Forelimb muscle (tissue), 1 donor: ENCODE results near the gene AKR1B1. TPM values are rescaled to one million over a fixed set of nuclear protein-coding genes. Genes with fewer than 3 reads are reported as not detected.
A peak's percentile ranks its signal among the peaks of the same experiment; 100 is the strongest.
"Not testable (repeated sequence)": the region's sequence is repeated elsewhere in the genome, so short reads cannot be mapped to it uniquely, and the experiment has no call there.

Source experiments
- DNase-seq: peaks from one replicate; pipeline ENCODE4 v3.0.0-alpha.2; 2013; ENCODE audit warnings: low read depth
- polyA plus RNA-seq: library from polyadenylated mRNA; unstranded; fragments of 120-200 nt; gene quantifications from one replicate; pipeline ENCODE4 v1.2.1, GENCODE V29; 2013; ENCODE audit not compliant: insufficient read length

Gene AKR1B1
- 103 TPM for polyA plus RNA-seq

- peak; percentile 81 for DNase-seq
Measured at GRCh38 chr7:134458806-134459698, at the start of gene AKR1B1. Gene AKR1B1 (minus strand): TSS chr7:134459100. CDS start chr7:134459062, 38 bp downstream.

DNA sequence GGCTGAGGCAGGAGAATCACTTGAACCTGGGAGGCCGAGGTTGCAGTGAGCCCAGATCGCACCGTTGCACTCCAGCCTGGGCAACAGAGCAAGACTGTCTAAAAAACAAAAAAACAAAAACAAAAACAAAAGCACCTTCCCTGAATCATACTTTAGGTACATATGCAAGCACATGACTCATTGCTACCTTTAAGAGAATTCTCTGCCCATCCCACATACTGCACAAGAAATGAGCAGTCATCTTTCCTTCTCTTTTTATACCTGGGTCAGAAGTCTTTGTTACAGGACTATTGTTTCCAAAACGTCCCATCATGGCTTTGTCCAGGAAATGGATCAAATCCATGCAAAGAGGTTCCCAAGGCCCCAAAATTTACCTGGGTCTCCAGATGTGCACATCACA lies 47.0 kb upstream of the AKR1B1 start:
- no peak for DNase-seq

DNA sequence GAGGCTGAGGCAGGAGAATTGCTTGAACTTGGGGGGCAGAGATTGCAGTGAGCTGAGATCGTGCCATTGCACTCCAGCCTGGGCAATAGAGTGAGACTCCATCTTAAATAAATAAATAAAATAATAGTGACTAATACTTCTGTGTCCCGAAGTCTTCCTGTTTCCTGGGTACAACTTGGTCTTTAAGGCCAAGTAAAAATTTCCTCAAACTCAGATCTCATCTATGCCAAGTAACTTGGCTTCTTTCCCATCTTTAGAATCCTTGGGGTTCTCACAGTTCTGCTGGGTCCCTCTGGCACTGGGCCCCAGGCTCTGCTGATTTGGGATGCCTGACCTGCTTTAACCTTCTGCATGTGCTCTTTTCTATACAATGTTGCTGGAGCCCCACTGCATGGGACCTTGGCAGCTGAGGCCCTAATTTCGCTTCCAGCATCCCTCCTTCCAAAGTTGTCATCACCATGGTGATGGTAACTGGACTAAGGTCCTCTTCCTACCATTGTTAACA lies 45.8 kb upstream of the AKR1B1 start:
- DNase-seq, result no peak

- no peak for DNase-seq
Measured at GRCh38 chr7:134502463-134503371, 43.8 kb upstream of the AKR1B1 start.

- no peak for DNase-seq
Measured at GRCh38 chr7:134500982-134501381, 42.1 kb upstream of the AKR1B1 start.

- DNase-seq, result no peak
Measured at GRCh38 chr7:134500406-134500805, 41.5 kb upstream of the AKR1B1 start.

DNA sequence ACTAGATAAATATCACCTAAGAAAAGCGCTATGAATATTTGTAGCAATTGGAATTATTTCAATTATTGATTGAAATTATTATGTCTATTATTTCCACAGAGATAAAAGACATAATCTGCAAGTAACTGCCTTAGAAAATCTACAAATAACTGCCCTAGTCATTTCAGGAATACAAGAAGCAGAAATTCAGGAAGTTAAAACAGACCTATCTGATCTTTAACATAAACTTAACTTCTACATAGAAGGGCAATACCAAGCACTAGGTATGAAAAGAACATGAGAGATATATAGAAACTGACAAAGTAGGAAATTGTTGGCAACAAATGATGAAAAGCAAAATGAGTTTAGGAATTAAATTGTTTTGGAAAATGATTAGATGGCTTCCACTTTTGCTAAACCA lies 36.6 kb upstream of the AKR1B1 start:
- DNase-seq, result no peak

GRCh38 chr7:134493091-134493490 lies 34.2 kb upstream of the AKR1B1 start:
- no peak for DNase-seq

- DNase-seq, result not testable (repeated sequence)
Measured at GRCh38 chr7:134487721-134488120, 28.8 kb upstream of the AKR1B1 start.

- DNase-seq, result no peak
Measured at GRCh38 chr7:134485203-134485602, 26.3 kb upstream of the AKR1B1 start.

DNA sequence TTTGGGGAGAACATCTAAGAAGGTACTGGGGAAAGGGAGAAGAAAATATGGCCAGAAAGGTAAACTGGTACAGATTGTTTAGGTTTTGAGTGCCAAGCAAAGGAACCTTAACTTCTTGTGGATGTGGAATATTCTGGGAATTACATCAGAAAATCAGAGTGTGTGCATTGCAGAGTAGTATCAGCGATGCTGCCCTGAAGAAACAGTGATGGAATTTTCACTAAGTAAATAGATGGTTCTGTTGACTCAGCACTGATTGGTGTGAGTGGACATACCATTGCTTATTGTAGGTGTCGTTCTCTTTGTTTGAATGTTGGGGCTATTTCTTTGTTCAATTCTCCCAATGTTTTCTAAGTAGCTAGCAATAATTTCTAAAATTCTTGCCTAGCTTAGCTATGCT lies 24.4 kb upstream of the AKR1B1 start:
- no peak for DNase-seq

DNA sequence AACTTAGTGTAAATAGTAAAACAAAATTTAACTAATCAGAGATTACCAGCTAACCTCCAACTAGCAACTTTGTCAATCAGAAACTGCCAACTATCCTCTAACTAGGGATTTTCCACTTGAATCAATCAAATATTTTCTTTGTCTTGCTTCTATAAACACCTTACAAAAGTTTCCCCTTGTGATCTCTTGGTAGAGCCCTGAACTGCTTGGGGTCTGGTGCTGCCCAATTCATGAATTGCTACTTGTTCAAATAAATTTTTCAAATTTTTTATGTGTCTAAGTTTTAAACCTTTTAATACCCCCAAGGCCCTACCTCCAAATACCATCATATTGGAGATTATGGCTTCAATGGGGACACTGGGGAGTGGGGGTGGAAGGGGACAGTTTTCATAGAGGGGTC lies 24.0 kb upstream of the AKR1B1 start:
- DNase-seq, result no peak

DNA sequence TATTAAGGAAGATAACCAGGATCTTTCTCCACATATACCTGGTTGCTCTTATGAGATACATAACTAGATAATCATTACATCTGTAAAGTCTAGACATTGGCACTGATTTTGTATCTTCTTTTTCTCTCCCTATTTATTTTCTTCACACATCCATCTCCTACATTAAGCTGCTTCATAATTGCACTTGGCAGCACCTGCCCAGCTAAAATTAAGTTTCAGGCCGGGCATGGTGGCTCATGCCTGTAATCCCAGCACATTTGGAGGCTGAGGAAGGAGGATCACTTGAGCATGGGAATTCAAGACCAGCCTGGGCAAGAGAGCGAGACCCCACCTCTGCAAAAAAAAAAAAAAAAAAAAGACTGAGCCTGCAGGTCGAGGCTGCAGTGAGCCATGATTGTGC lies 22.3 kb upstream of the AKR1B1 start:
- DNase-seq, result no peak

- no peak for DNase-seq
Measured at GRCh38 chr7:134480730-134481129, 21.8 kb upstream of the AKR1B1 start.

GRCh38 chr7:134480202-134480601 lies 21.3 kb upstream of the AKR1B1 start:
- no peak for DNase-seq

DNA sequence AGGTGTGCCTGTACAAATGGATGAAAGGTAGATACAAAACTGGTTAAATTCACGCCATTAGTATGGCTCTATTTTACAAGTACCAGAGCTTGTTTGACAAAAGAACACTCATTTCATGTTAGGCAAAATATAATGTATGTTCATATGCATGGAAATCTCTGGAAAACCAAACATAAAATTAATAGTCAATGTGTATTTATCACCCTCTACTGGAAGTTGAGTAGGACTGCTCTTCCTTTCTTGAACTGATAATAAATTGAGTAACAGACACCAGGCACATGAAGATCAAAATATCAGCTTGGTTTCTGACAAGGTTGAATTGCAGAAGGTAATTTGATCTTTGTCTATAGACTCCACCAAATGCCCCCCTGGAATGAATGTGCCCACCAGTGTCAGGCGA lies 19.8 kb upstream of the AKR1B1 start:
- no peak for DNase-seq

- no peak for DNase-seq
Measured at GRCh38 chr7:134477954-134478353, 19.1 kb upstream of the AKR1B1 start.

DNA sequence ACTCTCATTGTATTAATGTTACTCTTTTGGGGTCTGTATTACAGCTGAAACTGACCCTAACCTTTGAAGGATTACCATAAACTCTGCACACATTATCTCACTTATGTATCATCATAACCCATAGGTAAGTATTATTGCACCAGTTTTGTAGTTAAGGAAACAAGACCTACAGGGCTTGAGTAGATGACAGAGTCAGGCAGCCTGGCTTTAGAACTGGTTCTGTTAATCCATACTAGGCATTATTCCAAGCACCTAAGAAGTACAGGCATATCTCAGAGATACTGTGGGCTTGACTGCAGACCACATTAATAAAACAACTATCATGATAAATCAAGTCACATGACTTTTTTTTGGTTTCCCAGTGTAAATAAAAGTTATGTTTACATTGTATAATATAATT lies 17.1 kb upstream of the AKR1B1 start:
- no peak for DNase-seq

DNA sequence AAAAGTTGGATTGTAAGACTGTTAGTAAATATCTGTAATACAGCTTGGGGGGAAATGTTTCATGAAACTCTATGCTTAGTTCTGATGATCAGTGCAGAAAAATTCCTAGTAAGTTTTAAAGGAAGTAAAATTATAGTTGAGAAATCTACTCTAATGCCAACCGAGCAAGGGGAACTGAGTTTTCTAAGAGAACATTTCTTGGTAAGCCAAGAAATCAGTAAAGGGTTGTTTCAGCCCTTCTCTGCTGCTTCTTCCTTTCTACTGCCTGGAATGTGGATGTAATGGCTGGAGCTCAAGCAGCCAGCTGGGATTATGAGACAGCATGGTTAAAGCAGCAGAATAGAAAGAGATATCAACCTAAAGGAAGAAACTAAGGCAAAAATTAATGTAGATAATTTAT lies 15.9 kb upstream of the AKR1B1 start:
- no peak for DNase-seq

GRCh38 chr7:134473861-134474291 lies 15.0 kb upstream of the AKR1B1 start:
- no peak for DNase-seq

DNA sequence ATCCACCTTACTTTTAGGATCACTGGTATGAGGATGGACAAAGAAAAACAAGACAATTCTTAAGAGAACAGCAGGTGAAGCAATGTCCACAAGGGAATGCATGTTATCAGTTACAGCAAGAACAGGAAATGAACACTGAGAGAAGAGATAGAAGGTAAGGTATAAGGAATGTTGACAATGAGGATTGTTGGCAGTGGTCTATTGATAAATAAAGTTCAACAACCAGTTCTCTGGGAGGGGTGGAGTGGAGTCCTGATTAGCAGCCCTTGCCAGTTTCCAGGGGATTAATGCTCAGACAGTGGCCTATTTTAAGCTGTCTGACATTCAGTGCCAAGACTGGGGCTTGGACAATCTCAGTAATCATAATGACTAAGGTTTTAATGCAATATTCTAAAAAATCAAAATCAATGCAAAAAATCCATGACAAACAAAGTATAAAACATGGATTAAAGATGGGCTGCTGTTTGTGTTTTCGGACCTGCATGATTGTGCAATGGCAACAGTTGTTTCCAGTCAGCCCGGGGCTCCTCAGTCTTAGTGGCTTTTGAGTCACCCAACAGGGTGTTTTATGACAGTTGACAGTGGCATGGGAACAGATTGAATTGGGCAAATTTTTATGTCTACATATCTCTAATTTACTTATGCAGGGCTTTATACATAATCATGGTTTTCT lies 13.8 kb upstream of the AKR1B1 start:
- DNase-seq, result no peak

GRCh38 chr7:134470864-134471263 lies 12.0 kb upstream of the AKR1B1 start:
- DNase-seq, result no peak
